Tongue (tissue), 1 donor: ENCODE results near the gene OTUB2. TPM values are rescaled to one million over a fixed set of nuclear protein-coding genes. Genes with fewer than 3 reads are reported as not detected.

Source experiments
- total RNA-seq: library from RNA; depleted of rRNA; stranded (reverse); fragments of >200 nt; gene quantifications from one replicate; pipeline ENCODE4 v1.2.3, GENCODE V29; 2014

Gene OTUB2
- total RNA-seq, 1 donor from 2014 or later = 0.41 TPM

Other genes with a start within 250 kb of the OTUB2 start
- gene PRIMA1, start 237.9 kb upstream of the OTUB2 start, total RNA-seq = 2.4 TPM
- 0.31 TPM for gene FAM181A, start 99.0 kb upstream of the OTUB2 start, total RNA-seq
- 69.5 TPM for gene ASB2, start 49.8 kb upstream of the OTUB2 start, total RNA-seq
- not detected for gene CCDC197, start 29.0 kb upstream of the OTUB2 start, total RNA-seq
- gene DDX24, start 54.9 kb downstream of the OTUB2 start, total RNA-seq = 118 TPM
- 5.0 TPM for gene IFI27L1, start 55.0 kb downstream of the OTUB2 start, total RNA-seq
- 22.2 TPM for gene IFI27, start 84.4 kb downstream of the OTUB2 start, total RNA-seq
- gene IFI27L2, start 103.3 kb downstream of the OTUB2 start, total RNA-seq = 8.8 TPM
- 0.82 TPM for gene PPP4R4, start 148.0 kb downstream of the OTUB2 start, total RNA-seq